Muscle of leg (tissue), 11 donors: Measurements from ENCODE around the gene FMO2. TPM values are rescaled to one million over a fixed set of nuclear protein-coding genes. Genes with fewer than 3 reads are reported as not detected.

Experiments
- DNase-seq: peaks from one replicate; pipeline ENCODE4 v3.0.0; 2013
- H3K27ac ChIP-seq: one replicate; pipeline ENCODE4 v1.5.1; 2013; ENCODE audit warnings: mild to moderate bottlenecking, low read length, control low read depth
- H3K27me3 ChIP-seq: one replicate; pipeline ENCODE4 v1.6.1; 2013; ENCODE audit warnings: low read length; ENCODE audit not compliant: control insufficient read depth, insufficient read depth
- H3K36me3 ChIP-seq: one replicate; pipeline ENCODE4 v1.6.1; 2013; ENCODE audit warnings: low read length; ENCODE audit not compliant: control insufficient read depth, insufficient read depth
- H3K4me1 ChIP-seq: one replicate; pipeline ENCODE4 v1.6.1; 2013; ENCODE audit warnings: low read length; ENCODE audit not compliant: control insufficient read depth, insufficient read depth
- H3K4me3 ChIP-seq: one replicate; pipeline ENCODE4 v1.5.1; 2013; ENCODE audit warnings: low read length, control low read depth
- H3K9me3 ChIP-seq: replicated peaks from 2 replicates; pipeline ENCODE4 v1.6.1; 2013; ENCODE audit warnings: low read depth, low read length; ENCODE audit not compliant: control insufficient read depth
- WGBS: methylation state at CpG from one replicate; pipeline ENCODE4 v1.1.5; 2013; ENCODE audit warnings: missing lambda C conversion rate; ENCODE audit not compliant: insufficient coverage; 5-methylcytosine and 5-hydroxymethylcytosine counted together
- polyA plus RNA-seq, 8 donors: library from polyadenylated mRNA; unstranded; fragments of 120-200 nt; gene quantifications; one replicate each; pipeline versions ENCODE4 v1.2.1 to v1.2.3, GENCODE V29; 2013; ENCODE audit warnings: inconsistent platforms in 1 of 8, low replicate concordance in 1 of 8; ENCODE audit not compliant: insufficient read length in 8 of 8, insufficient read depth in 1 of 8
- total RNA-seq: library from RNA; stranded (reverse); fragments of 120-200 nt; gene quantifications from one replicate; pipeline ENCODE4 v1.2.4, GENCODE V29; 2013

The FMO2 gene
- total and polyA plus RNA-seq, 9 donors = 0.23 to 1.3 (median 0.60) TPM

- H3K4me3 ChIP-seq = no peak overlapping the region
- WGBS = no CpG with 5 or more reads among the region's 4 CpGs
- no peak for DNase-seq
- peaks cover 2% of the 10 kb centered on the region for H3K9me3 ChIP-seq
- no peaks in the 10 kb centered on the region for H3K4me1 ChIP-seq
- no peaks in the 10 kb centered on the region for H3K27me3 ChIP-seq
- no peaks in the 10 kb centered on the region for H3K36me3 ChIP-seq
- H3K27ac ChIP-seq = no peak overlapping the region
Observed at GRCh38 chr1:171243878-171244277, 58.8 kb downstream of the FMO2 start.

GRCh38 chr1:171245458-171246064 is 60.5 kb downstream of the FMO2 start:
- Histone ChIP-seq H3K4me3 (no peak overlapping the region), H3K9me3 (no peaks in the 10 kb centered on the region), H3K27me3 (peaks cover 2% of the 10 kb centered on the region), H3K36me3 (no peaks in the 10 kb centered on the region), H3K4me1 (no peaks in the 10 kb centered on the region), H3K27ac (no peak overlapping the region)
- DNase-seq = peak; percentile 71
- no CpG with 5 or more reads among the region's 6 CpGs for WGBS

GRCh38 chr1:171247501-171247900 is 62.4 kb downstream of the FMO2 start:
- WGBS = 88% methylated on average over 3 of the region's 4 CpGs
- H3K4me3 ChIP-seq = no peak overlapping the region
- peaks cover 6% of the 10 kb centered on the region for H3K4me1 ChIP-seq
- no peaks in the 10 kb centered on the region for H3K9me3 ChIP-seq
- H3K27me3 ChIP-seq = peaks cover 8% of the 10 kb centered on the region
- no peak for DNase-seq
- no peak overlapping the region for H3K27ac ChIP-seq
- no peaks in the 10 kb centered on the region for H3K36me3 ChIP-seq

GRCh38 chr1:171248302-171248701 is 63.2 kb downstream of the FMO2 start, which contains the start of gene FMO1:
FMO1 (plus strand) TSS chr1:171248494; CDS start chr1:171258088, 9,594 bp downstream.
- H3K4me1 ChIP-seq = peaks cover 7% of the 10 kb centered on the region
- no peak within 1 kb of the TSS for H3K27ac ChIP-seq
- H3K9me3 ChIP-seq = no peaks in the 10 kb centered on the region
- DNase-seq = no peak
- no peaks in the 10 kb centered on the region for H3K36me3 ChIP-seq
- H3K27me3 ChIP-seq = peaks cover 9% of the 10 kb centered on the region
- no peak within 1 kb of the TSS for H3K4me3 ChIP-seq
- WGBS = 88% methylated on average over 2 of the region's 4 CpGs

GRCh38 chr1:171248841-171249240 is 63.7 kb downstream of the FMO2 start:
- Histone ChIP-seq H3K4me1 (peaks cover 7% of the 10 kb centered on the region), H3K27ac (no peak overlapping the region), H3K36me3 (no peaks in the 10 kb centered on the region), H3K9me3 (no peaks in the 10 kb centered on the region), H3K4me3 (no peak overlapping the region), H3K27me3 (peaks cover 9% of the 10 kb centered on the region)
- WGBS = no CpG with 5 or more reads among the region's 1 CpG
- DNase-seq = no peak

- Histone ChIP-seq H3K36me3 (no peaks in the 10 kb centered on the region), H3K27ac (no peak overlapping the region), H3K4me1 (peaks cover 7% of the 10 kb centered on the region), H3K27me3 (peaks cover 9% of the 10 kb centered on the region), H3K4me3 (no peak overlapping the region), H3K9me3 (no peaks in the 10 kb centered on the region)
- WGBS = no CpG with 5 or more reads among the region's 3 CpGs
- no peak for DNase-seq
Observed at GRCh38 chr1:171250263-171250662, 65.2 kb downstream of the FMO2 start.

GRCh38 chr1:171251042-171251951 is 66.2 kb downstream of the FMO2 start:
- peaks cover 7% of the 10 kb centered on the region for H3K4me1 ChIP-seq
- no peaks in the 10 kb centered on the region for H3K36me3 ChIP-seq
- peak overlapping the region; percentile 60 for H3K4me3 ChIP-seq
- peak; percentile 72 for DNase-seq
- no peak overlapping the region for H3K27ac ChIP-seq
- peaks cover 9% of the 10 kb centered on the region for H3K27me3 ChIP-seq
- WGBS = 10% methylated on average over 23 of the region's 34 CpGs
- H3K9me3 ChIP-seq = no peaks in the 10 kb centered on the region

- peak overlapping the region; percentile 60 for H3K4me3 ChIP-seq
- peaks cover 8% of the 10 kb centered on the region for H3K4me1 ChIP-seq
- H3K27ac ChIP-seq = no peak overlapping the region
- DNase-seq = no peak
- no peaks in the 10 kb centered on the region for H3K36me3 ChIP-seq
- H3K27me3 ChIP-seq = peaks cover 9% of the 10 kb centered on the region
- WGBS = no CpG with 5 or more reads among the region's 6 CpGs
- no peaks in the 10 kb centered on the region for H3K9me3 ChIP-seq
Observed at GRCh38 chr1:171251952-171252300, 66.8 kb downstream of the FMO2 start.

- Histone ChIP-seq H3K27me3 (peaks cover 9% of the 10 kb centered on the region), H3K27ac (no peak overlapping the region), H3K36me3 (no peaks in the 10 kb centered on the region), H3K4me3 (no peak overlapping the region), H3K9me3 (no peaks in the 10 kb centered on the region), H3K4me1 (peaks cover 14% of the 10 kb centered on the region)
- peak; percentile 78 for DNase-seq
- WGBS = 65% methylated on average over 3 of the region's 5 CpGs
Observed at GRCh38 chr1:171252482-171252881, 67.4 kb downstream of the FMO2 start.

GRCh38 chr1:171254859-171255258 is 69.8 kb downstream of the FMO2 start:
- H3K36me3 ChIP-seq = no peaks in the 10 kb centered on the region
- WGBS = no CpG with 5 or more reads among the region's 4 CpGs
- no peak for DNase-seq

More at GRCh38 chr1:171254859-171255258, 69.8 kb downstream of the FMO2 start:
- H3K4me1 ChIP-seq = peaks cover 36% of the 10 kb centered on the region
- H3K27me3 ChIP-seq = peaks cover 6% of the 10 kb centered on the region
- H3K9me3 ChIP-seq = no peaks in the 10 kb centered on the region
- H3K27ac ChIP-seq = no peak overlapping the region
- no peak overlapping the region for H3K4me3 ChIP-seq
